Upper lobe of left lung (tissue), 4 donors: ENCODE results near the gene CLCNKB.

Experiments
- CTCF ChIP-seq, 6 experiments: fragments of 450-650 bp in 4 of 6; fragments of 200-600 bp in 2 of 6; sonication (generic) in 2 of 6; IDR thresholded peaks; one replicate each; pipeline ENCODE4 v1.5.1; 2016 to 2019; ENCODE audit warnings: antibody characterized with exemption in 6 of 6
- EP300 ChIP-seq, 4 donors: sonication (generic); formaldehyde crosslinking; IDR thresholded peaks; one replicate each; pipeline ENCODE4 v1.5.1; 2017; ENCODE audit warnings: antibody characterized with exemption in 4 of 4, control low read depth in 2 of 4
- POLR2A ChIP-seq, 4 donors: fragments of 450-650 bp; IDR thresholded peaks; one replicate each; pipeline ENCODE4 v1.5.1; 2016 to 2017; ENCODE audit warnings: antibody characterized with exemption in 4 of 4, mild to moderate bottlenecking in 2 of 4

- TF ChIP-seq CTCF (IDR thresholded peaks at IDR 0.05) (no peak), EP300 (IDR thresholded peaks at IDR 0.05) (no peak), POLR2A (IDR thresholded peaks at IDR 0.05) (no peak)
Observed at GRCh38 chr1:16005597-16005996, 38.0 kb upstream of the CLCNKB start.
